ENCODE measurements around the gene HLA-B. TPM values are rescaled to one million over a fixed set of nuclear protein-coding genes. Genes with fewer than 3 reads are reported as not detected.

The HLA-B gene
- total RNA-seq, 1 experiment from 2014 or later, result 124 TPM

- no peak for DNase-seq (ENCODE audit: low spot score)
- ATAC-seq, result no peak
- POLR2A ChIA-PET, result no interaction called here
- H3K27ac Mint-ChIP-seq, result no peak overlapping the region
- H3K36me3 Mint-ChIP-seq, result peaks cover 3% of the 10 kb centered on the region; the same call in 1 of the 2 replicates
- CTCF ChIA-PET, result interaction anchor here (0.8 to 2.3 kb wide), 3 partner anchors 24 to 125 kb away, joined by 3 to 10 read pairs (median 3); no protein-coding TSS in a partner anchor
- peaks cover 6% of the 10 kb centered on the region; the same call in 1 of the 2 replicates for H3K27me3 Mint-ChIP-seq (ENCODE audit: low read depth)
- H3K4me1 Mint-ChIP-seq, result no peaks in the 10 kb centered on the region
- TF ChIP-seq AR (CRISPR knock-in tag; IDR thresholded peaks at IDR 0.05) (no peak), ZNF219 (CRISPR knock-in tag; IDR thresholded peaks at IDR 0.05; ENCODE audit: borderline replicate concordance) (no peak), ZSCAN18 (CRISPR knock-in tag; IDR thresholded peaks at IDR 0.05) (no peak), STAT6 (CRISPR knock-in tag; conservative IDR thresholded peaks at IDR 0.05; ENCODE audit: low read depth) (no peak), NR1H2 (CRISPR knock-in tag; IDR thresholded peaks at IDR 0.05) (no peak), TEAD1 (CRISPR knock-in tag; IDR thresholded peaks at IDR 0.05) (no peak)
- H3K9me3 Mint-ChIP-seq, result peaks cover 11% of the 10 kb centered on the region; the same call in 1 of the 2 replicates
- H3K4me3 Mint-ChIP-seq, result no peak overlapping the region
Observed at GRCh38 chr6:31321005-31321707, 35.8 kb downstream of the HLA-B start.

DNA sequence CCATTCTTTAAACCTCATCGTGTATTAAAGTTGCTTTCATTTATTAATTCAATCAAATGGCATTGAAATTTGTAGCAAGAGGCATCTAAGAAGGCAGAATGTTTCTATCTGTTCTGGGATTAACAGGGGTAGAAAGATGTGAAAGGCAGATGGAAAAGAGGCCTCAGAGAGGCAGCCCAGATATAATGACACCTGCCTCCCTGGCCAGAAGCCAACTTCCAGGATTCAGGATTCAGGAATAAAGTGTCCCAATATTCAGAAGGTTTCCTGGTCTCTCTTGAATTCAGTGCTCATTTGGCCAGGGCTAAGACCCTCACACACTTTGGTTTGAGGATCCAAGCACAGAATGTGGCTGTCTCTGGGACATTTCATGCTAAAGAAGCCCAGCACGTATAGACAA lies 39.9 kb downstream of the HLA-B start:
- Mint-ChIP-seq H3K27me3 (ENCODE audit: low read depth) (peaks cover 13% of the 10 kb centered on the region), H3K36me3 (no peaks in the 10 kb centered on the region), H3K27ac (no peak overlapping the region), H3K4me3 (no peak overlapping the region), H3K9me3 (0 out of 2 replicates have a peak, but pooled peaks cover 2% of the 10 kb centered on the region), H3K4me1 (no peaks in the 10 kb centered on the region)
- ATAC-seq (no peak), DNase-seq (ENCODE audit: low spot score) (no peak)
- ChIA-PET POLR2A (no interaction called here), CTCF (no interaction called here)
- TF ChIP-seq FOXK1 (CRISPR knock-in tag; IDR thresholded peaks at IDR 0.05), result no peak
- no peak for TF ChIP-seq GTF2I (CRISPR knock-in tag; conservative IDR thresholded peaks at IDR 0.05)
- TF ChIP-seq, protein P1, sequence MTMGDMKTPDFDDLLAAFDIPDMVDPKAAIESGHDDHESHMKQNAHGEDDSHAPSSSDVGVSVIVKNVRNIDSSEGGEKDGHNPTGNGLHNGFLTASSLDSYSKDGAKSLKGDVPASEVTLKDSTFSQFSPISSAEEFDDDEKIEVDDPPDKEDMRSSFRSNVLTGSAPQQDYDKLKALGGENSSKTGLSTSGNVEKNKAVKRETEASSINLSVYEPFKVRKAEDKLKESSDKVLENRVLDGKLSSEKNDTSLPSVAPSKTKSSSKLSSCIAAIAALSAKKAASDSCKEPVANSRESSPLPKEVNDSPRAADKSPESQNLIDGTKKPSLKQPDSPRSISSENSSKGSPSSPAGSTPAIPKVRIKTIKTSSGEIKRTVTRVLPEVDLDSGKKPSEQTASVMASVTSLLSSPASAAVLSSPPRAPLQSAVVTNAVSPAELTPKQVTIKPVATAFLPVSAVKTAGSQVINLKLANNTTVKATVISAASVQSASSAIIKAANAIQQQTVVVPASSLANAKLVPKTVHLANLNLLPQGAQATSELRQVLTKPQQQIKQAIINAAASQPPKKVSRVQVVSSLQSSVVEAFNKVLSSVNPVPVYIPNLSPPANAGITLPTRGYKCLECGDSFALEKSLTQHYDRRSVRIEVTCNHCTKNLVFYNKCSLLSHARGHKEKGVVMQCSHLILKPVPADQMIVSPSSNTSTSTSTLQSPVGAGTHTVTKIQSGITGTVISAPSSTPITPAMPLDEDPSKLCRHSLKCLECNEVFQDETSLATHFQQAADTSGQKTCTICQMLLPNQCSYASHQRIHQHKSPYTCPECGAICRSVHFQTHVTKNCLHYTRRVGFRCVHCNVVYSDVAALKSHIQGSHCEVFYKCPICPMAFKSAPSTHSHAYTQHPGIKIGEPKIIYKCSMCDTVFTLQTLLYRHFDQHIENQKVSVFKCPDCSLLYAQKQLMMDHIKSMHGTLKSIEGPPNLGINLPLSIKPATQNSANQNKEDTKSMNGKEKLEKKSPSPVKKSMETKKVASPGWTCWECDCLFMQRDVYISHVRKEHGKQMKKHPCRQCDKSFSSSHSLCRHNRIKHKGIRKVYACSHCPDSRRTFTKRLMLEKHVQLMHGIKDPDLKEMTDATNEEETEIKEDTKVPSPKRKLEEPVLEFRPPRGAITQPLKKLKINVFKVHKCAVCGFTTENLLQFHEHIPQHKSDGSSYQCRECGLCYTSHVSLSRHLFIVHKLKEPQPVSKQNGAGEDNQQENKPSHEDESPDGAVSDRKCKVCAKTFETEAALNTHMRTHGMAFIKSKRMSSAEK (CRISPR knock-in tag; IDR thresholded peaks at IDR 0.05; ENCODE audit: borderline replicate concordance), result no peak
- TF ChIP-seq ZNF671 (CRISPR knock-in tag; IDR thresholded peaks at IDR 0.05), result no peak
- no peak for TF ChIP-seq FOXP1 (CRISPR knock-in tag; IDR thresholded peaks at IDR 0.05; ENCODE audit: borderline replicate concordance)
- TF ChIP-seq NFATC4 (CRISPR knock-in tag; IDR thresholded peaks at IDR 0.05), result no peak
- TF ChIP-seq EMX1 (CRISPR knock-in tag; IDR thresholded peaks at IDR 0.05), result no peak
- TF ChIP-seq SP1 (CRISPR knock-in tag; conservative IDR thresholded peaks at IDR 0.05), result no peak
- no peak for TF ChIP-seq CDX4 (CRISPR knock-in tag; IDR thresholded peaks at IDR 0.05; ENCODE audit: borderline replicate concordance)
- TF ChIP-seq JAZF1 (CRISPR knock-in tag; IDR thresholded peaks at IDR 0.05), result no peak
- no peak for TF ChIP-seq ZNF121 (CRISPR knock-in tag; IDR thresholded peaks at IDR 0.05)
- no peak for TF ChIP-seq IRF2 (CRISPR knock-in tag; IDR thresholded peaks at IDR 0.05; ENCODE audit: borderline replicate concordance, low read depth)
- TF ChIP-seq E2F5 (CRISPR knock-in tag; IDR thresholded peaks at IDR 0.05), result no peak
- TF ChIP-seq OVOL2 (CRISPR knock-in tag; IDR thresholded peaks at IDR 0.05; ENCODE audit: borderline replicate concordance), result no peak
- TF ChIP-seq ATF1 (CRISPR knock-in tag; IDR thresholded peaks at IDR 0.05), result no peak
- no peak for TF ChIP-seq KAT7 (CRISPR knock-in tag; IDR thresholded peaks at IDR 0.05; ENCODE audit: borderline replicate concordance)
